Activated CD8-positive, alpha-beta memory T cell treated with anti-CD3 and anti-CD28 coated beads, Interleukin-2, amount 50 U/mL, for 1 hour (primary cell): ENCODE data around the gene ZNF618.

Source experiments
- DNase-seq: peaks from one replicate; pipeline ENCODE4 v3.0.0-alpha.2; 2020; ENCODE audit errors: extremely low read depth

Gene ZNF618

GRCh38 chr9:113911850-113912557 is 35.9 kb downstream of the ZNF618 start:
- DNase-seq, result no peak

DNA sequence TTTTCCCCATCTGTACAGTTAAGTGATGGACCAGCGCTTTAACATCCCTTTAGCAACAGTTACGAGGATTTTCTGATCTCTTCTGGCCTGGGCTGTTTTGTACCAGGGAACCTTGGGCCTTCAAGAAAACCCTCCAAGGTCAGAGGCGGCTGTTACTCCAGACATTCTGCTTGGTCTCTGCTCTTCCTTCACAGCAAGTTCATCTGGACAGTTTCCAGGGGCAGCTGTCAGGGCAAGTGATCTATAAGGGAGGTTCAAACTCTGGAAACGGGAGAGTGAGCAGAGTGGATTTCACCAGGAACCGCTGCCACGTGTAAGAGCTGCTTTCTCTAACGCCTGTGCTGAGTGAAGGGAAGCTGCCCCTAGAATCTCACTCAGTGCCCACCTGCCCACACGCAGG is 36.7 kb downstream of the ZNF618 start:
- DNase-seq, result no peak

DNA sequence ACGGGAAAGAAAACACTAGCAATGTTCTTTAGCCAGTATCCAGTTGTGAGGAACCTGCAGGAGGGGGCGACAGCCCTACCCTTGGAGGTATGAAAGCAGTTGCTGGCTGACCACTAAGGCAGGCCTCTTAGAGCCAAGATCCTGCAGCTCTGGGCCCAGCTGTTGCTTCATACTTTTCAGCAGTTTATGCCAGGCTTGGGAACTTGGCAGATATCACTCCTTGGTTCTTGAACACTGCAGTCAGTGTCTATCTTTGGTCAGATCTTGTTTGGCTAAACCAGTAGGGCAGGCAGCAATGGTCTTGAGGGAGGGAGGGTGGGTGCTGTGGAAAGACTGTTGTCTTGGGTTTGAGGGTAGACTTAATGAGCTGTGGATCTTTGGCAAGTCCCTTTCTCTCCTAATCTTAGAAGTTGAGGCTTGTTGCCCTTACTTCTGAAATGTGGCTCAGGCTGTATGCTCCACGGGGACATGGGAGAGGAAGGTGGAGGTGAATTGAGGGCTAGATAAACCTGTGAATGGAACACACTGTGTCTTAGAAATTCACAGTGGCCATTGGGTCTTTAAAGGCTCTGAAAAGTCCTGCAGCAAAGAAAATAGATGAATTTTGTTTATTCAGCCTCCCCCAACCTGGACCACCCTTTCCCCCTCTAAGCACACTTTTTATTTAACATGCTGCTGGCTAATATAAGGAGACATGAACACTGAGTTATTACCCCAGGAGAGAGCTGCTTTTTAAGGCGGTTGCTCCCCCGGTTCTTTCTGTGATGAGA is 37.5 kb downstream of the ZNF618 start:
- no peak for DNase-seq

- no peak for DNase-seq
Measured at GRCh38 chr9:113914517-113914916, 38.4 kb downstream of the ZNF618 start.

- DNase-seq, result no peak
Measured at GRCh38 chr9:113915817-113916434, 39.8 kb downstream of the ZNF618 start.

- no peak for DNase-seq
Measured at GRCh38 chr9:113916931-113917330, 40.8 kb downstream of the ZNF618 start.

GRCh38 chr9:113918697-113919350 is 42.7 kb downstream of the ZNF618 start:
- no peak for DNase-seq

GRCh38 chr9:113919382-113919781 is 43.3 kb downstream of the ZNF618 start:
- DNase-seq, result no peak

DNA sequence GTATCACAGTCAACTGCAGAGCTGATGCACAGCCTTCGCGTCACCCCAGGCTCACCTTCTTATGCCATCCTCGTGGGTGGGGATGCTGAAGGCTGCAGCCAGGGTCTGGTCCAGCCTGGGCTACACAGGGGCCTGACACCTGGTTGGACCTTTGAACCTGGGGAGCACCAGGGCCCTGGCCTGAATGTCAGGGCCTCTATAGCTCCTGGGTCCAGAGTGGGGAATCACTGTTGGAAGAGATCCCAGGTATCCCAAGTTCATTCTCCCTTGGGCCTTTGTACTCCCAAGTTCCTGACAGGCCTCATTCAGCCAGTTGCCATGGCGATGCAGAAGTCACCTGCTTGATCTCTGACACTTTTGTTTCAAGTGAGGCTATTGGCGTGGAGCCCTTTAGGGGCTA is 43.8 kb downstream of the ZNF618 start:
- DNase-seq, result no peak

GRCh38 chr9:113920872-113921271 is 44.8 kb downstream of the ZNF618 start:
- no peak for DNase-seq

DNA sequence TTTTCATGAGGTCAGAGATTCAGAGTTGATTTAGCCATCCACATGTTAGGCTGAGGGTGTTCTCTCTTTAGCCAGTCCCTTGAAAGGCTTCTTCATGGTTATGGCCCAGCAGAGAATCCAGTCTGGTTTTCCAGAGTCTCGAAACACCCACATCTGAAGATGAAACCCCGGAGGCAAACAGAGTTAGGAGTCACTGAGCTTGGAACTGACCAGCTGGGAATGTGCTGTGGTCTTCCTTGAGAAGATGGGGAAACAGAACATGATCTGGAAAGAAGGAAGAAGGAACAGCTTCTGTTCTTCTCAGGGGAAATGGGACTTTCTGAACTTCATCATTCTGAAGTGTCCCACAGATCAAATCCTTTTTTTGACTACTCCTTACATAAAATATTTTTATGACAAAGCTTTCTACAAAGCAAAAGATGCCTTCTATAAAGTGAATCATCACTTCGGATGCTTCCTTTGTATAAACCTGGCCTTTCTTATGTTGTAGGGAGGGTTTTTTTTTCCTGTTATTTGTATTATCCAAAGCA is 45.4 kb downstream of the ZNF618 start:
- DNase-seq, result no peak

DNA sequence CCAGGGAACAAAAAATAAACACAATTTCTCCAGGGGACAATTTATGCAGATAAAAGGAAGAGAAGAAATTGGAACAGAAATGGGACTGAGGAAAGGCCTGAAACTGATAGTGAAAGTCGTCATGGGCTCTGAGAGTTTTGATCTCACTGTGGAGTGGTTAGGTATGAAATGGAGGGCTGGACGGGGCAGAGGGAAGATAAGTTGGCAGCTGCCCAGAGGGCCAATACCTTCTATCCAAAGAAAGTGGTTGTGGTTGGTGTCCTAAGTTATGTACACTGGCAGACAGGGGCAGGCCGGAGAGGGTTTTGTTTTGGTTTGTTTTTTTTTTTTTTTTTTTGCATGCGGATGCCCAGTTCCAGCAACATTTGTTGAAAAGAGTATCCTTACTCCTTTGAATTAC is 46.1 kb downstream of the ZNF618 start:
- DNase-seq, result no peak

DNA sequence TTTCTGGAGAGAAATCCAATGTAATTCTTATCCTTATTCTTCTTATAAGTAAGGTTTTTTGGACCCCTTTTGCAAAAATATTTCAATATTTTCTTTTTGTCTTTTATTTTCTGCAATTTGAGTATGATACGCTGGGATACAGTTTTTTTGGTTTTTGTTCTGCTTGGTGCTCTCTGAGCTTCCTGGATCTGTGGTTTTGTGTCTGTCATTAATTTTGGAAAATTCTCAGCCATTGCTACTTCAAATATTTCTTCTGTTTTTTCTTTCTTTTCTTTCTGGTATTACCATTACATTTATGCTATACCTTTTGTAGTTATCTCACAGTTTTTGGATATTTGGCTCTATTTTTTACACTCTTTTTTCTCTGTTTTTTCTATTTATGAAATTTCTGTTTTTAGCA is 50.1 kb downstream of the ZNF618 start:
- no peak for DNase-seq

DNA sequence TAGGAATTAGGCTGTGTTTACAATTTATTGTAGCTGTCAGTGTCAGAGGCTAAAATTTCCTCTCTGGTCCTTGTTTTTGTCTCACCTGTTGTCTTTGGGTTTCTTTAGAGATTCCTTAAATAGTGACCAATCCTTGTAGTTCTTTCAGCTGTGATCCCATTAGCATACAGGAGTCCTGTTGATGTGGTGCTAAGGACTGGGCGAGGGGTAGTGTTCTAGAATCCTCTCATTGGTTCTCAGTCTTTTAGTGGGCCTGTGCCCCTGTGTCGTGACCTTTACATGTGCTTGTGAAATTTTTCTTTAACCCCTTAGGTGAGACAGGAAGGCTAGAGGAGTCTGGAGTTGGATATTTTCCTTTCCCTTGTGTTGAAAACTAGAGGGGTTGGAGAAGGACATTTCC is 51.2 kb downstream of the ZNF618 start:
- DNase-seq, result no peak

GRCh38 chr9:113928269-113928668 is 52.2 kb downstream of the ZNF618 start:
- DNase-seq, result no peak

GRCh38 chr9:113929634-113930389 is 53.7 kb downstream of the ZNF618 start:
- DNase-seq, result no peak

DNA sequence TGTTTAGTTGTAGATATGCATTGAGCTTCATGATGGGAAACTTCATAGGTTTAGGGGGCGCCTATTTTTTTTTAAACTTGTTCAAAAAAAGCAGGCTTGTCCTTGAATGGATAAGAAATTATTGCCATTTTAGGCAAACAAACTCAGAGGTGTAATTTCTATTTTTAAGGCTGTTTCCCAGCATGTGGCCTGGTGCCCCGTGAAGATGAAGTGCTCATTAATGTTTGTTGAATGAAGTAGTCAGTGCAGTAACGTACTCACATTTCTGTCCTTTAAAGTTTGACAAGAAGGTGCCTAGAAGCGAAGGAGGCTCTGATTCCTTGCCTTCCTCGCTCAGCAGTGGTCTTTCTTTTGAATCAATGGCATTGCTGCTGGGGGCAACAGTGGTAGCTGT is 54.3 kb downstream of the ZNF618 start:
- DNase-seq, result no peak

DNA sequence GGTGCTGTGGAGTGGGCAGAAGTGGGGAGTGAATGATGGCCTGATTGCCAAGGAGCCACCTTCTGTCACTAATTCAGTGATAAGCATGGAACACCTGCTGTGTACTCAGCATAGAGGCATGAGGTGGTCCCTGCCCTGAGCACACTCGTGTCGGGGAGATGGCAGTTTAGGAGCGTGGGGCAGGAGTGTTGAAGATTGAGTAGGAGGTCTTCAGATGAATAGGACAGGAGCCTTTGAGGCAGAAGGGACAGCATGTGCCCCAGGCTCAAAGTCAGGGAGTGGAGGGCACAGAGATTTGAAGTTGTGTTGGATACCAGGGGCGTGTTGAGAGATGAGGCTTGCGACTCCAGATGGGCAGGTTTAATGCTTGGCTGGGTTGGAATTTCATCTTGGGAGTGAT is 55.0 kb downstream of the ZNF618 start:
- no peak for DNase-seq

- no peak for DNase-seq
Measured at GRCh38 chr9:113931777-113932176, 55.7 kb downstream of the ZNF618 start.

GRCh38 chr9:113932906-113933584 is 56.9 kb downstream of the ZNF618 start:
- DNase-seq, result no peak

GRCh38 chr9:113933671-113934070 is 57.6 kb downstream of the ZNF618 start:
- no peak for DNase-seq
